ENCODE measurements around the gene GID4. TPM values are rescaled to one million over a fixed set of nuclear protein-coding genes. Genes with fewer than 3 reads are reported as not detected.

The GID4 gene
- total and polyA plus RNA-seq, 9 of the 15 experiments (the other 6 are each of a cell fraction or from before 2014, with no cell fraction given) = 1.2 to 6.4 (median 3.7) TPM

- CTCF ChIA-PET (ENCODE audit: low intra/inter-chr PET ratio) = no interaction called here
- no peak for TF ChIP-seq IRF9 (tag; IDR thresholded peaks at IDR 0.05)
- TF ChIP-seq NFIX (CRISPR knock-in tag; IDR thresholded peaks at IDR 0.05; ENCODE audit: low read depth) = no peak
- no peak for TF ChIP-seq KDM4B (IDR thresholded peaks at IDR 0.05; ENCODE audit: borderline replicate concordance in 2 of 2, low read depth in 1 of 2)
- TF ChIP-seq XRCC4 (IDR thresholded peaks at IDR 0.05; ENCODE audit: extremely low read depth, insufficient read depth, insufficient read length) = no peak
- no peak for TF ChIP-seq TRIM25 (IDR thresholded peaks at IDR 0.05; ENCODE audit: borderline replicate concordance)
- TF ChIP-seq CHCHD3 (CRISPR knock-in tag; IDR thresholded peaks at IDR 0.05) = no peak
- no peak for TF ChIP-seq HDAC8 (tag; IDR thresholded peaks at IDR 0.05)
- TF ChIP-seq CEBPZ (IDR thresholded peaks at IDR 0.05; ENCODE audit: borderline replicate concordance, low read depth, low read length) = no peak
- TF ChIP-seq ARID3A (IDR thresholded peaks at IDR 0.05; ENCODE audit: borderline replicate concordance, low read depth, low read length) = no peak
- no peak for TF ChIP-seq ZNF263 (CRISPR knock-in tag; IDR thresholded peaks at IDR 0.05; ENCODE audit: borderline replicate concordance)
- TF ChIP-seq HDAC6 (IDR thresholded peaks at IDR 0.05; ENCODE audit: low read depth, low read length) = no peak
- no peak for TF ChIP-seq SMC3 (conservative IDR thresholded peaks at IDR 0.05; ENCODE audit: insufficient read depth, low read depth, low read length)
These were observed 20.1 kb downstream of the GID4 start for GRCh38 chr17:18059283-18059682.

More at GRCh38 chr17:18059283-18059682, 20.1 kb downstream of the GID4 start:
- Histone ChIP-seq H3K36me3 (ENCODE audit: control insufficient read depth, insufficient read depth, low read length) (peaks cover 40% of the 10 kb centered on the region; the same call in 2 of the 3 replicates), H3K27ac (ENCODE audit: extremely low read depth, low read depth, low read length) (no peak overlapping the region), H3K9me3 (replicated peaks; ENCODE audit: control insufficient read depth, insufficient read depth, low read depth, low read length) (no peaks in the 10 kb centered on the region), H3K79me2 (ENCODE audit: control insufficient read depth, insufficient read depth, low read length) (no peaks in the 10 kb centered on the region), H3K4me1 (replicated peaks in 1 of 2; ENCODE audit: control insufficient read depth in 2 of 2, insufficient read depth in 2 of 2, low read length in 2 of 2) (no peaks in the 10 kb centered on the region), H3K4me2 (ENCODE audit: insufficient read depth, low read length) (no peak overlapping the region), H2AFZ (ENCODE audit: low read depth, low read length) (no peak overlapping the region), H4K20me1 (replicated peaks; ENCODE audit: control insufficient read depth, insufficient read depth, low read length) (no peaks in the 10 kb centered on the region), H3K27me3 (ENCODE audit: control insufficient read depth in 2 of 2, insufficient read depth in 2 of 2, low read length in 2 of 2) (no peaks in the 10 kb centered on the region), H3K9ac (ENCODE audit: insufficient read depth in 1 of 2, low read depth in 2 of 2, low read length in 2 of 2) (no peak overlapping the region), H3K4me3 (no peak overlapping the region), H3K9me1 (ENCODE audit: control insufficient read depth, insufficient read depth, low read length) (no peaks in the 10 kb centered on the region)
- no TSS peak for BruUV-seq (replicated peaks)
- no peak for FAIRE-seq
- intact Hi-C loops (cut with micrococcal nuclease) (no loop called here), in situ Hi-C loops (cut with MboI) (no loop called here)
- no peak for ATAC-seq
- POLR2A ChIA-PET = interaction anchor here (0.6 to 1.6 kb wide), 2 partner anchors 9 to 206 kb away, joined by 3 to 4 read pairs; no protein-coding TSS in a partner anchor
- WGBS (ENCODE audit: insufficient coverage, low coverage, missing lambda C conversion rate) = 62% methylated on average over 5 of the region's 5 CpGs
- DNase-seq (ENCODE audit: extremely low read depth in 1 of 4, low spot score in 3 of 4) = no peak
